ENCODE data around the gene LRRTM4. TPM values are rescaled to one million over a fixed set of nuclear protein-coding genes. Genes with fewer than 3 reads are reported as not detected.

LRRTM4 gene
- total RNA-seq (2022; extraction: Qiagen RNA extraction; ENCODE audit: low read depth), result not detected in 5 replicates

DNA sequence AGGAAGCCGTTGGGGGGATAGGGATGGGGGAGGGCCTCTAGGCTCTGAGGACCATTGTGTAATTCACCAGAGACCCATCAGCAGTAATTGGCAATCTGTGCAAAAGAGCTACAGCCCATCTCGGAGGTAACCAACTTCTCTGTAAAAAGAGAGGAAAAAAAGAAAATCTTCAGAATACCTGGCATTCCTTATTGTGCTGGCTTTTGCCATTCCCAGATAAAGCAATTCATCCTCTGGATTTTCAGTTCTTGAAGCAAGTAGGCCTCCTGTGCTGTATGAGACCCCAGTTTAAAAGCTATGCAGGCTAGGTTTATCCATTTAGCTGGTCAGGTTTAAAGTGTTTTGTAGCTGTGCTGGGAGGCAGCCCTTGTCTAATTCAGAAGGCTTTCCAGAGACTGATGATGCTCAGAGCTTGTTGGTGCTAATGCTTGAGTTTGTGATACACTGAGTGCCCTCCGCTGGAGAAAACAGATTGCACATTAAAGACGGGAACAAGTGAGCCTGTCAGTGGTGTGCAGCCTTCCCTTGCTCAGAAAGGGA, at the start of gene LRRTM4:
TSS of gene LRRTM4 (minus strand) at position 446 of the 540 bp plus-strand sequence.

Measured in A549 treated with GW870086 at 1 μM for 4 hours (cell line).